GM12875 (cell line): ENCODE measurements around the gene LZTS2.

Experiments used
- H3K4me3 ChIP-seq: one replicate; pipeline ENCODE4 v1.5.1; 2011; ENCODE audit warnings: low read depth, low read length, control low read depth
- TF ChIP-seq, protein P1 (sequence below): IDR thresholded peaks from 2 replicates; pipeline ENCODE4 v1.5.1; 2011; ENCODE audit warnings: low read depth, mild to moderate bottlenecking, control low read depth, inconsistent platforms, low read length, moderate library complexity, borderline replicate concordance; ENCODE audit not compliant: insufficient read depth

LZTS2 gene

DNA sequence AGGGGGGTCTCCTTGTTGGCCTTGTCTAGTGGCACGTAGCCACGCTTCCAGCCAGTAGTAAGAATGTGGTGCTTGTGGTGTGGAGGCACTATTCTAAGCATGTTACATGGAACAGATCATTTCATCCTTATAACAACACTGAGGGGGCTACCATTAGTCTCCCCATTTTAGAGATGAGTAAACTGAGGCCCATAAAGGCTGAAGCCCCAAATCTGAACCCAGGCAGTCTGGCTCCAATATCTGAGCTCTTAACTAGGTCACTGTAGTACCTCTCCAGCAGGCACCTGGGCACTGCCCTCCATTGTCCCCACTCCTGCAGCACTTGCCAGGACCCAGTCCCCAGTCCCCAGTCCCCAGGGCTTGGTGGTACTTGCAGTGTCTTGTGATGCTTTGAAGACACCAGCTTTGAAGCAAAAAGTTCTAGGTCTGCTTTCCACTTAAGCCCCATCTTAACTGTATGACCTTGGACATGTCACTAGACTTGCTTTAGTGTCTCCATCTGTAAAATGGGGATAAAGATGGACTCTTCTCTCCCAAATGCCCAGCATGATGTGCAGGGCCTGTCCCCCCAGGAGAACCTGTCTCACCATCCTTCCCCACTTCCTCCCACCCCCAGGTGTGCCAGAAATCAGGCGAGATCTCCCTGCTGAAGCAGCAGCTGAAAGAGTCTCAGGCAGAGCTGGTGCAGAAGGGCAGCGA, 6.4 kb downstream of the LZTS2 start:
- TF ChIP-seq, protein P1, sequence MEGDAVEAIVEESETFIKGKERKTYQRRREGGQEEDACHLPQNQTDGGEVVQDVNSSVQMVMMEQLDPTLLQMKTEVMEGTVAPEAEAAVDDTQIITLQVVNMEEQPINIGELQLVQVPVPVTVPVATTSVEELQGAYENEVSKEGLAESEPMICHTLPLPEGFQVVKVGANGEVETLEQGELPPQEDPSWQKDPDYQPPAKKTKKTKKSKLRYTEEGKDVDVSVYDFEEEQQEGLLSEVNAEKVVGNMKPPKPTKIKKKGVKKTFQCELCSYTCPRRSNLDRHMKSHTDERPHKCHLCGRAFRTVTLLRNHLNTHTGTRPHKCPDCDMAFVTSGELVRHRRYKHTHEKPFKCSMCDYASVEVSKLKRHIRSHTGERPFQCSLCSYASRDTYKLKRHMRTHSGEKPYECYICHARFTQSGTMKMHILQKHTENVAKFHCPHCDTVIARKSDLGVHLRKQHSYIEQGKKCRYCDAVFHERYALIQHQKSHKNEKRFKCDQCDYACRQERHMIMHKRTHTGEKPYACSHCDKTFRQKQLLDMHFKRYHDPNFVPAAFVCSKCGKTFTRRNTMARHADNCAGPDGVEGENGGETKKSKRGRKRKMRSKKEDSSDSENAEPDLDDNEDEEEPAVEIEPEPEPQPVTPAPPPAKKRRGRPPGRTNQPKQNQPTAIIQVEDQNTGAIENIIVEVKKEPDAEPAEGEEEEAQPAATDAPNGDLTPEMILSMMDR: no peak
- H3K4me3 ChIP-seq: no peak overlapping the region

DNA sequence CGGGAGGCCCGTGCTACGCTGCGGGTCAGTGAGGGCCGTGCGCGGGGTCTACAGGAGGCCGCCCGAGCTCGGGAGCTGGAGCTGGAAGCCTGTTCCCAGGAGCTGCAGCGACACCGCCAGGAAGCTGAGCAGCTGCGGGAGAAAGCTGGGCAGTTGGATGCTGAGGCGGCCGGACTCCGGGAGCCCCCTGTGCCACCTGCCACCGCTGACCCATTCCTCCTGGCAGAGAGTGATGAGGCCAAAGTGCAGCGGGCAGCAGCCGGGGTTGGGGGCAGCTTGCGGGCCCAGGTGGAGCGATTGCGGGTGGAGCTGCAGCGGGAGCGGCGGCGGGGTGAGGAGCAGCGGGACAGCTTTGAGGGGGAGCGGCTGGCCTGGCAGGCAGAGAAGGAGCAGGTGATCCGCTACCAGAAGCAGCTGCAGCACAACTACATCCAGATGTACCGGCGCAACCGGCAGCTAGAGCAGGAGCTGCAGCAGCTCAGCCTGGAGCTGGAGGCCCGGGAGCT, 7.0 kb downstream of the LZTS2 start:
- TF ChIP-seq, protein P1: no peak

DNA sequence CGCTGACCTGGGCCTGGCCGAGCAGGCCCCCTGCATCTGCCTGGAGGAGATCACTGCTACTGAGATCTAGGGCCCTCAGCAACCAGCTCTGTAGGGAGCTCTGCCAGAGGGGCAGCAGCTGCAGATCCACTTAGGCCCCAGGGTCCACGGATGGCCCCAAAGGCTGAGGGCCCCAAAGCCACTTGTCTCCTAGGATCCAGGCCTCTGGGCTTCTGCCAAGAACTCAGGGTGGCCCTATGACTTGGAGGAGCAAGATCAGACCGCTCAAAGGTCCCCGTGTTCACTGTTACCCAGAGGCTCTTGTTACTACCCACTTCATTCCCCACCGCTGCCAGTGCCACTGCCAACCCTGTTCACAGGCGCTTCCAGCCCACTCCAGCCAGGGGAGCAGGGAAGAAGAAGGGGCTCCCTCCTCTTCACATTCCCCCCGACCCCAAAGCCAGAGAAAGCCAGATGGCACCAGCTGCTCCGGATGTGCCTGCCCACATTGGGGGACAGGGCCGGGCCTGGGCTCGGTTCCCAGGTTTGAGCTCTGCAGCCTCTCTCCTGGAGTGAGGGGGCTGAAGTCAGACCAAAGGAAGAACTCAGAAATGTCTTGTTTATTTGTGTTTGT, 7.6 kb downstream of the LZTS2 start:
- no peak overlapping the region for H3K4me3 ChIP-seq
- TF ChIP-seq, protein P1: no peak

More for the DNA sequence above, 7.0 kb downstream of the LZTS2 start:
- no peak overlapping the region for H3K4me3 ChIP-seq

DNA sequence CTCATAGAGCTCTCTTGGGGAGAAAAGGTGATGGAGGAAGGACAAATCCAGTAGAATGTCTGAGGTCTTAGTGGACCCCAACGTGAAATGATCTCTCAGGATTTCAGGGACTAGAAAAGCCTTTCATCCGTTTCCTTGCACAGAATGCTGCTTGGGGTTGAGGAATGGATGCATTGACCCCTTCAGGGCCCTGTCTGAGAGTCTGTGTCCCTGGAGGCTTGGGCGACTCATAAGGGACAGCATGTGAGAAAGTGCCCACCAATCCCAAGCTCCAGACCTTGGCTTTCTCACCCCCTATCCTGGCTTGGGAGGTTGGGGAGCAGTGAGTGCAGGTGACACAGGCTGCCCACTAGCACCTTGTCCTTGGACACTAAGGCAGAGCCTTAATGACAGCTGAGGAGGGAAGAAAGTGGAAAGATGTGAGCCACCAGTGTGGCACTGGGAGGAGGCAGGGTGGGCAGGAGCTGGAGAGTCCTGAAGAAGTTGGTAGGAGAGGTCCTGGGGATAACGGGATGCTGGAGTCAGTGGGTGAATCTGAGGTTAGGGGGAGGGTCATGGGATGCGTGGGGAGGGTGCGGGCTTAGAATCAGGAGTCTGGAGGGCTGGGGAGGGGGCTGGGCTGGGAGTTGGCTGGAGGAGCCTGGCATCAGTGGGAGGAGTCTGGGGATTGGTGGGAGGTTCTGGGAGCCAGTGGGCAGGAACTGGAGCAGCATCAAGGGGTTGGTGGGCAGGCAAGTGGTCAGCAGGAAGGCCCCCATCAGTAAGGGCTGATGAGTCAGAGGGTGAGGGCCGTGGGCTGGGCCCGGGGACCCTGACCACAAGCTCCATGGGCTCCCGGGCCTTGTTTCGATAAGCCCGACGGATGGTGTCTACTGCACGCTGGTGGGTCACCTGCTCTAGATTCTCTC, 8.6 kb downstream of the LZTS2 start:
- no peak overlapping the region for H3K4me3 ChIP-seq
- TF ChIP-seq, protein P1: no peak

DNA sequence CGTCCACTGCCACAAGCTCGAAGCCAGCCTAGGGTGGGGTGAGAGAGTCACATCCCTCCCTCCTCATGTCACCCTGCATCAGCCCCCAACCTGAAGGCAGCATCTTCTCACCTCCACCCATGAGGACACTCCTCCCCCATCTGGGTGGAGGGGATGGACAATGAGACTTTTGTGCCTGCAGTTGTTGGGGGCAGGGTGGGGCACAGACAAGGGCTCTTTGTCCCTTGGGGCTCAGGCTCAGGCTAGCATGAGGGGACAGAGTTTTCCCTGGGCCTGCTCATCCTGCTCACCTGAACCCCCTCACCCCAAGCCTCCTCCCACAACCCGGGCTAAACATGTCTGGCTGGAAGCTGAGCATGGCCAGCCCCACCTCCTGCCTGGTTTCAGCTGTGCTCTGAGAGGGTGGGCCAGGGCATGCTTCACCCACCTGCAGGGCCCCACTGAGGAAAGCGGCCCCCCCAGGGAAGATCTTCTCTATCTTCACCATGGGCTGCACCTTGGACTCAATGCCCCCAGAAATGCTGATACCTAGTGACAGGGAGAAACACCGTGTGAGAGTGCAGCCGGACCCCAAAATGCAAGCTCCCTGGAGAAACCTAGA, 9.3 kb downstream of the LZTS2 start:
- TF ChIP-seq, protein P1: no peak
- no peak overlapping the region for H3K4me3 ChIP-seq

DNA sequence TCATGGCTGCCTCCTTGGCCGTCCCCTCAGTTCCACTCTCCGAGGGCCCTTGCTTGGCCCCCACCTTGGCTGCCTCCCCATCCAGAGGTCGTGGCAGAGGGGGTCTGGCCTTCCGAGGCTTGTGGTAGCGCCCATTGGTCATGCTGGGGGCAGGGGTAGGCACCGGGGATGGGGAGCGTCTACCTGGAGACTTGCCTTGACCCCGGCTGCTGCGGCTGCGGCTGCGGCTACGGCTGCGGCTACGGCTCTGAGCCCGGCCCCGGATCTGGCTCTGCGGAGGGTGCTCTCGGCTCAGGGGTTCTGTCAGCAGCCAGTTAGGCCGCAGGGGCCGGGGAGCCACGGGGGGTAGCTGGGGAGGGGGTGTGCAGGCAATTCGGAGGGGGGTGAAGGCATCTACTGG, 10.7 kb downstream of the LZTS2 start:
- H3K4me3 ChIP-seq: no peak overlapping the region
- TF ChIP-seq, protein P1: no peak
